Trophoblast cell (in vitro differentiated cells and primary cell): Measurements from ENCODE around the gene ELP2.
"Not testable (repeated sequence)": the region's sequence is repeated elsewhere in the genome, so short reads cannot be mapped to it uniquely, and the experiment has no call there.

Experiments
- DNase-seq, 2 donors: peaks; one replicate each; pipeline ENCODE4 v3.0.0-alpha.2; 2016
- H2AFZ ChIP-seq: 2 replicates; pipeline ENCODE4 v1.6.1; 2013; ENCODE audit warnings: low read length, moderate library complexity, mild to moderate bottlenecking; ENCODE audit not compliant: insufficient read depth, poor library complexity
- H2AK5ac ChIP-seq: 2 replicates; pipeline ENCODE4 v1.6.1; 2013; ENCODE audit warnings: mild to moderate bottlenecking, low read length
- H2BK120ac ChIP-seq: 2 replicates; pipeline ENCODE4 v1.6.1; 2013; ENCODE audit warnings: low read length, mild to moderate bottlenecking, moderate library complexity; ENCODE audit not compliant: insufficient read depth, poor library complexity
- H2BK12ac ChIP-seq: 2 replicates; pipeline ENCODE4 v1.6.1; 2013; ENCODE audit warnings: mild to moderate bottlenecking, low read length, moderate library complexity
- H2BK5ac ChIP-seq: 2 replicates; pipeline ENCODE4 v1.6.1; 2013; ENCODE audit warnings: low read length, low read depth, moderate library complexity, mild to moderate bottlenecking; ENCODE audit not compliant: poor library complexity
- H3K14ac ChIP-seq: 2 replicates; pipeline ENCODE4 v1.6.1; 2013; ENCODE audit warnings: mild to moderate bottlenecking, low read length
- H3K18ac ChIP-seq: 2 replicates; pipeline ENCODE4 v1.6.1; 2013; ENCODE audit warnings: mild to moderate bottlenecking, low read length
- H3K23ac ChIP-seq: 2 replicates; pipeline ENCODE4 v1.6.1; 2013; ENCODE audit warnings: low read length
- H3K27ac ChIP-seq: 2 replicates; pipeline ENCODE4 v1.5.1; 2013; ENCODE audit warnings: low read depth, mild to moderate bottlenecking, inconsistent platforms, low read length, moderate library complexity
- H3K27me3 ChIP-seq: 2 replicates; pipeline ENCODE4 v1.6.1; 2013; ENCODE audit warnings: inconsistent platforms, mild to moderate bottlenecking, low read length, moderate library complexity; ENCODE audit not compliant: insufficient read depth
- H3K36me3 ChIP-seq, 2 experiments: 1 replicate in 1 of 2; 2 replicates in 1 of 2; pipeline ENCODE4 v1.6.1; 2013; ENCODE audit warnings: low read length in 2 of 2, mild to moderate bottlenecking in 2 of 2, moderate library complexity in 1 of 2; ENCODE audit not compliant: insufficient read depth in 2 of 2, control insufficient read depth in 1 of 2
- H3K4ac ChIP-seq: 2 replicates; pipeline ENCODE4 v1.6.1; 2013; ENCODE audit warnings: low read depth, mild to moderate bottlenecking, low read length, moderate library complexity
- H3K4me1 ChIP-seq, 2 experiments: 1 replicate in 1 of 2; 2 replicates in 1 of 2; pipeline ENCODE4 v1.6.1; 2013; ENCODE audit warnings: low read length in 2 of 2, mild to moderate bottlenecking in 2 of 2, moderate library complexity in 1 of 2; ENCODE audit not compliant: insufficient read depth in 2 of 2, control insufficient read depth in 1 of 2
- H3K4me2 ChIP-seq: 2 replicates; pipeline ENCODE4 v1.6.1; 2013; ENCODE audit warnings: inconsistent platforms, mild to moderate bottlenecking, low read length, moderate library complexity
- H3K4me3 ChIP-seq: 2 replicates; pipeline ENCODE4 v1.5.1; 2013; ENCODE audit warnings: mild to moderate bottlenecking, low read depth, low read length, inconsistent platforms
- H3K79me1 ChIP-seq: one replicate; pipeline ENCODE4 v1.6.1; 2013; ENCODE audit warnings: low read length
- H3K79me2 ChIP-seq: 2 replicates; pipeline ENCODE4 v1.6.1; 2013; ENCODE audit warnings: low read length, mild to moderate bottlenecking; ENCODE audit not compliant: control insufficient read depth, insufficient read depth, poor library complexity
- H3K9ac ChIP-seq: 2 replicates; pipeline ENCODE4 v1.6.1; 2013; ENCODE audit warnings: mild to moderate bottlenecking, low read length
- H3K9me3 ChIP-seq: 2 replicates; pipeline ENCODE4 v1.6.1; 2013; ENCODE audit warnings: low read depth, mild to moderate bottlenecking, control low read depth, inconsistent platforms, low read length; ENCODE audit not compliant: insufficient read depth
- H4K12ac ChIP-seq: 2 replicates; pipeline ENCODE4 v1.6.1; 2013; ENCODE audit warnings: low read depth, mild to moderate bottlenecking, low read length, moderate library complexity
- H4K8ac ChIP-seq: 2 replicates; pipeline ENCODE4 v1.6.1; 2013; ENCODE audit warnings: low read depth, mild to moderate bottlenecking, low read length, moderate library complexity
- H4K91ac ChIP-seq: one replicate; pipeline ENCODE4 v1.6.1; 2013; ENCODE audit warnings: low read depth, mild to moderate bottlenecking, low read length, moderate library complexity
- WGBS: extraction: QIAGEN DNeasy Blood & Tissue Kit; methylation state at CpG from one replicate; pipeline ENCODE4 v1.1.7; 2013; ENCODE audit warnings: missing lambda C conversion rate; ENCODE audit not compliant: insufficient read length, insufficient coverage; ENCODE audit errors: extremely low coverage; 5-methylcytosine and 5-hydroxymethylcytosine counted together

ELP2 gene

GRCh38 chr18:36086186-36086585, 43.5 kb upstream of the ELP2 start:
- Histone ChIP-seq H3K4me2 (no peak overlapping the region), H4K91ac (no peak overlapping the region), H3K14ac (no peak overlapping the region), H3K79me2 (no peaks in the 10 kb centered on the region), H4K12ac (no peak overlapping the region), H2BK120ac (no peak overlapping the region), H3K4ac (no peak overlapping the region), H3K18ac (no peak overlapping the region), H2BK5ac (no peak overlapping the region), H3K4me3 (peak overlapping the region; percentile 31), H2AFZ (no peak overlapping the region), H3K23ac (no peak overlapping the region), H2AK5ac (no peak overlapping the region), H3K9me3 (peaks cover 6% of the 10 kb centered on the region), H3K27me3 (no peaks in the 10 kb centered on the region), H4K8ac (no peak overlapping the region), H3K4me1 (no peaks in the 10 kb centered on the region), H3K79me1 (no peaks in the 10 kb centered on the region), H3K27ac (no peak overlapping the region), H3K9ac (no peak overlapping the region), H2BK12ac (no peak overlapping the region), H3K36me3 (no peaks in the 10 kb centered on the region)
- DNase-seq = no peak
- no CpG with 5 or more reads among the region's 8 CpGs for WGBS

GRCh38 chr18:36088256-36088655, 41.4 kb upstream of the ELP2 start:
- peaks cover 6% of the 10 kb centered on the region for H3K9me3 ChIP-seq
- H3K4ac ChIP-seq = no peak overlapping the region
- no peak overlapping the region for H4K12ac ChIP-seq
- H3K36me3 ChIP-seq = no peaks in the 10 kb centered on the region
- H2BK5ac ChIP-seq = no peak overlapping the region
- H3K79me2 ChIP-seq = no peaks in the 10 kb centered on the region
- no CpG with 5 or more reads among the region's 2 CpGs for WGBS
- no peak overlapping the region for H2AFZ ChIP-seq
- DNase-seq = peak in 1 of 2 donors; percentile 23
- no peak overlapping the region for H2BK12ac ChIP-seq
- no peak overlapping the region for H3K9ac ChIP-seq
- H4K8ac ChIP-seq = no peak overlapping the region
- no peak overlapping the region for H3K4me3 ChIP-seq
- no peak overlapping the region for H4K91ac ChIP-seq
- H3K4me1 ChIP-seq = no peaks in the 10 kb centered on the region
- H3K14ac ChIP-seq = no peak overlapping the region
- H2AK5ac ChIP-seq = no peak overlapping the region
- H3K23ac ChIP-seq = no peak overlapping the region
- no peak overlapping the region for H3K27ac ChIP-seq
- H3K27me3 ChIP-seq = no peaks in the 10 kb centered on the region
- no peaks in the 10 kb centered on the region for H3K79me1 ChIP-seq
- H3K4me2 ChIP-seq = no peak overlapping the region
- H3K18ac ChIP-seq = no peak overlapping the region
- no peak overlapping the region for H2BK120ac ChIP-seq

- WGBS = no CpG with 5 or more reads among the region's 6 CpGs
Observed at GRCh38 chr18:36089001-36089400, 40.7 kb upstream of the ELP2 start.

GRCh38 chr18:36092116-36092515, 37.6 kb upstream of the ELP2 start:
- H3K79me2 ChIP-seq, H3K23ac ChIP-seq, H3K4me1 ChIP-seq, H3K27me3 ChIP-seq, H2AFZ ChIP-seq, H2BK5ac ChIP-seq, H3K79me1 ChIP-seq, H3K4ac ChIP-seq, H2AK5ac ChIP-seq, H3K14ac ChIP-seq, H3K18ac ChIP-seq, H3K9ac ChIP-seq, H3K4me2 ChIP-seq, H2BK120ac ChIP-seq, H3K9me3 ChIP-seq, H4K12ac ChIP-seq, H4K8ac ChIP-seq, H4K91ac ChIP-seq, H3K27ac ChIP-seq, H3K4me3 ChIP-seq, H2BK12ac ChIP-seq, H3K36me3 ChIP-seq: not testable (repeated sequence)
- peak; percentile 57 to 69 for DNase-seq
- WGBS = no CpG with 5 or more reads among the region's 5 CpGs

More at GRCh38 chr18:36089001-36089400, 40.7 kb upstream of the ELP2 start:
- no peak overlapping the region for H3K4me3 ChIP-seq
- H2BK12ac ChIP-seq = no peak overlapping the region
- no peak overlapping the region for H3K23ac ChIP-seq
- no peak overlapping the region for H2AFZ ChIP-seq
- no peak overlapping the region for H3K4ac ChIP-seq
- H3K9me3 ChIP-seq = peaks cover 6% of the 10 kb centered on the region
- no peak overlapping the region for H2AK5ac ChIP-seq
- no peak overlapping the region for H4K8ac ChIP-seq
- no peak overlapping the region for H3K9ac ChIP-seq
- H3K4me1 ChIP-seq = no peaks in the 10 kb centered on the region
- H3K4me2 ChIP-seq = no peak overlapping the region
- H3K79me1 ChIP-seq = no peaks in the 10 kb centered on the region
- H3K79me2 ChIP-seq = no peaks in the 10 kb centered on the region
- H3K27ac ChIP-seq = no peak overlapping the region
- H3K27me3 ChIP-seq = no peaks in the 10 kb centered on the region
- H3K36me3 ChIP-seq = no peaks in the 10 kb centered on the region
- no peak overlapping the region for H4K12ac ChIP-seq
- peak; percentile 50 to 75 for DNase-seq
- no peak overlapping the region for H3K14ac ChIP-seq
- no peak overlapping the region for H2BK5ac ChIP-seq
- H3K18ac ChIP-seq = no peak overlapping the region
- no peak overlapping the region for H2BK120ac ChIP-seq
- no peak overlapping the region for H4K91ac ChIP-seq
